IPS DF 19.7 (cell line): ENCODE data around the gene GIMD1.
"Not testable (repeated sequence)": the region's sequence is repeated elsewhere in the genome, so short reads cannot be mapped to it uniquely, and the experiment has no call there.

ENCODE experiments used
- DNase-seq: peaks from one replicate; pipeline ENCODE4 v3.0.0-alpha.2; 2013; ENCODE audit warnings: low read depth, low spot score

Gene GIMD1

DNA sequence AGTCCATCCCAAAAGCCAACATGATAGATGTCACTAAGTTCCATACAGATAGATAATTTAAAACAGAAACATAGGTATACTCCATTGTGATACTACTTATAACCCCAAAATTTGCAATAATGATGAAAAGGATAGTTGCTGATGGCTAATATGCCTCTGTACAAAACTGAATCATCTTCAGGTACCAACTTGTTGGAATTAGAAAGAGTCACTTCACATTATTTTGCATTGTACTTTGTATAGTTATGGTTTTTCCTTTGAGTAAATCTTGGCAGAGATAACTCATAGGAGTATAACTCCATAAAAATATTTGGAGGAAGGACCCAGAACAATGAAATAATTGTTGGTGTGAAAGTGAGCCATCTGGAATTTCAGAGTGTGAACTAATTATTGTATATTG, 17.6 kb downstream of the GIMD1 start:
- no peak for DNase-seq

DNA sequence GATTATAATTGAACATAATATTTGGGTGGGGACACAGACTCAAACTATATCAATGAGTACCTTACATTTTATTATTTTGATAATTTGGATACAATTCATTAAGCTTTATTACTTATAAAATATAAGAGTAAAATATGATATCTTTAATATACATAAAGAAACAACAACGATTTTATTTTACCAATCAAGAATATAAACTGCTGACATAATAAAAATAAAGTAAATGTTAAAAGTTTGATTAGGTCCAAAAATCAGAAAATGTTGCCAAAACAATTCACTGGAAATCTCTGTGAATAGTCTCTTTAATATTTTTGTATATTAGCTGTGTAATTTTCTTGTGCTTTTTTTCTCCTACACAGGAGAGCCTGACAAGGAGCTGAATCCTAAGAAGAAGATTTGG, 21.4 kb downstream of the GIMD1 start:
- no peak for DNase-seq

DNA sequence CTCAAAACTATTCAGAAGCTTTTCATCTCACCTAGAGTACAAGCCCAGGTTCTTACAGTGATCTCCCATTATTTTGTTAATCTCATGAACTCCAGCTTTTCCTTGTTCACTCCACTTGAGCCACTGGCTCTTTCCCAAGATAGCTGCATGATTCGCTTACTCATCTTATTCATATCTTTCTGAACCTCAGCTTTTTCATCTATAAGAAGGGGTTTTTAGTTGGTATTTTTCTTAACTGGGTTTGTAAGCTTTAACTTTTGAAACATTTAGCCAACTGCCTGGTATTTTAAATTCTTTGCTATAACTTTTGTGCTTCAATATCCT, 24.0 kb downstream of the GIMD1 start:
- no peak for DNase-seq

DNA sequence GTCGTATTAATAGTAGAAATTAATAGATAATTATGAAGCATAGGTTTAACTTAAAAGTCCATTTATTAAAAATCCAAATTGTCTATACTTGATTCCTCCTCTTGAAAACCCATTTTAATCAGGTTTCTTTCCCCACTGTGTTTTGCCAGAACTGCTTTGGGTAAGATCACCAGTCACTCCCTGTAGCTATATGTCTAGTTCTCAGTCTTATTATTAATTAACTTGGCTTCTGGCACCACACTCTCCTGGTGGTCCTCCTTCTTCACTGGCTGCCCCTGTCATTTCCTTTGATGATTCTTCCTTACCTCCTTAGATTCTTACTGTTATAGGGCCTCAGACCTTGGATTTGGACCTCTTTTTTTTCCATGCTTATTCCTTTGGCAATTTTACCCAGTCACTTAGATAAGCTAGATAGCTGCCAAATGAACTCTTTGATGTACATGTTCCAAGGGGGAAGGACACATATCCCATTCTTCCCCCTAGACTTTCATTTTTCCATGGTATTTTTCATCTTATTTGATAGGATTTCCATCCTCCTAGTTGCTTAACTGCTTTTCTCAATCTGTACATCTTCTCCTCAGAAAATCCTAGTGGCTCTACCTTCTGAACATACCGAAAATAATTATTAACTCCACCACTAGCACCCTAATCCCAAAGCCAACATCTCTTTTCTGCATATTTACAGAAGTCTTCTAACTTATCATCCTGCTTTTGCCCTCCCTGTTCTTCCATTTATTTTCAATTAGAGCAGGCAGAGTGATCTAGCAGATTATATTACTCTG, 24.5 kb downstream of the GIMD1 start:
- DNase-seq, result no peak

DNA sequence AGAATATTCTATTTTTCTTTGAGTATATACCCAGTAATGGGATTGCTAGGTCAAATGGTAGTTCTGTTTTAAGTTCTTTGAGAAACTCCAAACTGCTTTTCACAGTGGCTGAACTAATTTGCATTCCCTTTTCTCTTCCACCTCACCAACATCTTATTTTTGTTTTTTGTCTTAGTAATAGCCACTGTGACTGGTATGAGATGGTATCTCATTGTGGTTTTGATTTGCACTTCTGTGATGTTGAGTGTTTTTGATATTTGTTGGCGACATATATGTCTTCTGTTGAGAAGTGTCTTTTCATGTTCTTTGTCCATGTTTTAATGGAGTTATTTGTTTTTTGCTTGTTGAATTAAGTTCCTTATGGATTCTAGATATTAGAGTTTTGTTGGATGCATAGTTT, 27.8 kb downstream of the GIMD1 start:
- DNase-seq, result no peak

DNA sequence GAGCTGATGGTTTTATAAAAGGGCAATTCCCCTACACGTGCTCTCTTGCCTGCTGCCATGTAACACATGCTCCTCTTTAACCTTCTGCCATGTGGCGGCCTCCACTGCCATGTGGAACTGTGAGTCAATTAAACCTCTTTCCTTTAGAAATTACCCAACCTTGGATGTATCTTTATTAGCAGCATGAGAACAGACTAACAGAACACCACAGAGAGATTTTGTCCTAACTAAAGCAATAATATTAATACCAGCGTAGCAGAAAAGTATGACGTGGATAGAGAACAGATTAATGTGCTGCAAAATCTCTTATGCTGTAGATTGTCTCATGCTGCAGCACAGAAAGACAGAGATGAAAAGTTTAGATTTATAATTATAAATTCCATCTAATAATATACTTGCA, 29.1 kb downstream of the GIMD1 start:
- DNase-seq, result no peak

DNA sequence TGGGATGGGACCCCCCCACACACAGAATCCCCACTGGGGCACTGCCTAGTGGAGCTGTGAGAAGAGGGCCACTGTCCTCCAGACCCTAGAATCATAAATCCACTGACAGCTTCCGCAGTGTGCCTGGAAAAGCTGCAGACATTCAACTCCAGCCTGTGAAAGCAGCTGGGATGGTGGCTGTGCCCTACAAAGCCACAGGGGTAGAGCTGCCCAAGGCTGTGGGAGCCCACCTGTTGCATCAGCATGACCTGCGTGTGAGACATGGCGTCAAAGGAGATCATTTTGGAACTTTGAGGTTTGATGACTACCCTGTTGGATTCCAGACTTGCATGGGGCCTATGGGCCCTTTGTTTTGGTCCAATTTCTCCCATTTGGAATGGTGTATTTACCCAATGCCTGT, 29.9 kb downstream of the GIMD1 start:
- DNase-seq, result no peak

DNA sequence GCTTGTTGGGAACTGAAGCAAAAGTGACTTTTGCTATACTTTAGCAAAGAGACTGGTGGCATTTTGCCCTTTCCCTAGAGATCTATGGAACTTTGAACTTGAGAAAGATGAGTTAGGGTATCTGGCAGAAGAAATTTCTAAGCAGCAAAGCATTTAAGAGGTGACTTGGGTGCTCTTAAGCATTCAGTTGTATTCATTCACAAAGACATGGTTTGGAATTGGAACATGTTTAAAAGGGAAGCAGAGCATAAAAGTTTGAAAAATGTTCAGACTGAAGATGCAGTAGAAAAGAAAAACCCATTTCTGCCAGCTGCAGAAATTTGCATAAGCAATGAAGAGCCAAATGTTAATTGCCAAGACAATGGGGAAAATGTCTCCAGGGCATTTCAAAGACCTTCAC, 30.7 kb downstream of the GIMD1 start:
- DNase-seq, result no peak

DNA sequence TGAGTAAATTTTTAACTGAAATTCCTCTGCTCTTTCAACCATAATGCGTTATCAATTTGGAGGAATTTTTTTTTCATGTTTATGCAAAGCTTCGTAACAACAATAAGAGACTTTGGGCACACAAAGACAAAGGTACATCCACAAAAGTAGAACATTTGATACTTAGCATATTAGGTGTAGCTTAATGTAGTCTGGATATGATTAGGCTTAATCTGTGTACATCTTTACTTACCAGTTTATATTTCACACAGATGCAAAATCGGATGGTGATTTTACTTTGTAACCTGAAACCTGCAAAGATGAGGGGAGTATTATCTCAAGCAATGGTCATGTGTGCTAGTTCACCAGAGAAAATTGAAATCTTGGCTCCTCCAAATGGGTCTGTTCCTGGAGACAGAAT, 32.0 kb downstream of the GIMD1 start:
- DNase-seq, result no peak

DNA sequence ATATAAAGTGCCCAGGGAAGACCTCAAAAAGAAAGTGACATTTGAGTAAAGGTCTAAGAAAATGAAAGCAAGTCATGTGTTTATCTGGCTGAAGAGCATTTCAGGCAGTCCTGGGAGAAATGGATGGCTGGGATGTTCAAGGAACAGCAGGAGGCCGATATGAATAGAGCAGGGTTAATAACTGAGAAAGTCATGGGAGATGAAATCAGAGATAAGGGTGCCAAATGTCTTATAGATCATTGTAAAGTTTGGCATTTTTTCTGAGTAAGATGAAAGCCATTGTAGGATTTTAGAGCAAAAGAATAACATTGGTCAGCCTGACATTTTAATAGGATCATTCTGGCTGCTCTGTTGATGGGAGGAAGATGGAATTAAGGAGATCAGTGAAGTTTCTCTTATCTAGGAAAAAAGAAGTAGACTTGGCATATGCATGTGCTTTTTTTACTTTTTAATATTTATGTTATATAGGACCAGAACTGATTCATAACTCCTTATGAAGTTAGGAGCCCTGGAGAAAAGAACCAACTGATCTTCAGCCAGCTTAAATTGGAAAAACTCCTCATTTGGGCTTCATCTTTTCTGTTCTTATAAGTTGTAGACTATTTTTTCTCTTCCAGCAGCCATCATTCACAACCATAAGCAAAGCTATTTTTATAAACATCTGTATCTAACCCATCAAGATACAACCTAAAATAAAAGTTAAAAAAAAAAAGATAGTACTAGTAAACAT, 33.7 kb downstream of the GIMD1 start:
- DNase-seq, result no peak

DNA sequence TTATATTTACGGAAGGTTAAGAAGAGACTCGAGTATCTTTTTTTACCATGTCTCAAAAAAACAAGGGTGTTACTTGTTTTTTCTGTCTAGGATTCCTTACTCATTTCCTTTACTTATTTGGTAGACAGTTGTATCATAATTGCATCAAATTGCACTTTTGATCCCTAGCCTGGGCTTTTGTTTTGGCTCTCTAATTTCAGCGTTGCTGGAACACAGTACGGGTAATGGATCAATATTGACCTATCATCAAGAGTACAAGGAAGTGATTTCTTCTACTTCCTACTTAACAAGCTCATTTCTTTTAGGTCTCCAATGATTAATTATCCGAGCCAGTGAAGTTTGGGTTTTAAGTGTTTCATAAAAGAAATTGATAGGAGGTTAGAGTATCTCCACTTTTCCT, 35.4 kb downstream of the GIMD1 start:
- no peak for DNase-seq

DNA sequence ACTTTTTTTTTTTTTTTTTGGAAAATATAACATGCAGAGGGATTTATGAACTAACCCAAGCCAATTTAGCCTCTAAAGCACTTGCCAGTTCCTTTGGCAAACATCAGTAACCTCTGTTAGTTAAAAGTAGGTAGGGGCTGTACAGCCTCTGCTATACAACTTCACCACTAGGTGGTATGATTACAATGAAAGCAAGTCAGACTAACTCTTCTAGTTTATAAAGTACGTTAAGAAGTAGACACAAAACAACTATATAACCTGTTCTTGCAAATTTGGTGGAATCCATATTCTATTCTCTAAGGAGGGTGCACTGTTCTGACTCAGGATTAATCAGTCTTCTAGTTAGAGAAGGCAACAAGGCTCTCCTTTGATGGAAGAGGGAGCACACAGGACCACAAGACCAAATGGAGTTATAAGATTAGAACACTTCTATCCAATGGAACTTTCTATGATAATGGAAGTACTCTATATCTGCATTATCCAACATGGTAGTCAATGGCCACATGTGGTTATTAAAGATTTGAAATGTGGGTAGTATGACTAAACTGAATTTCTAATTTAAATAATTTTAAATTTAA, 39.4 kb downstream of the GIMD1 start:
- DNase-seq, result no peak

DNA sequence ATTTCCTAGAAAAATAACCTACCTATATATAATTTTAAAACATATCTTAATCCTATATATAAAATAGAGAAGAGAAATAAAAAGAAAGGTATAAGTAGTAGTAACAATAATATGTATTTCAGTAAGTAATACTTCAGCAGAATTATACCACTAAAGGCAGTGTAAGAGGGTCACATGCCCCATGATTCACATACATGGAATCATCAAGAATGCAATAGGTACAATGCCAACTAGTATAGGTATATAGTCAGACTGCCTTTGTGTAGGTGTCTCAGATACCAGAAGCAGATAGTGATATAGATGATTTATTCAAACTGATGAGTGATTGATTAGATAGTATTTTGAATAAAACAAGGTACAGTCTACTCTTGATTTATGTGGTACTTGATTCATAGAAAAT, 42.8 kb downstream of the GIMD1 start:
- DNase-seq, result no peak

DNA sequence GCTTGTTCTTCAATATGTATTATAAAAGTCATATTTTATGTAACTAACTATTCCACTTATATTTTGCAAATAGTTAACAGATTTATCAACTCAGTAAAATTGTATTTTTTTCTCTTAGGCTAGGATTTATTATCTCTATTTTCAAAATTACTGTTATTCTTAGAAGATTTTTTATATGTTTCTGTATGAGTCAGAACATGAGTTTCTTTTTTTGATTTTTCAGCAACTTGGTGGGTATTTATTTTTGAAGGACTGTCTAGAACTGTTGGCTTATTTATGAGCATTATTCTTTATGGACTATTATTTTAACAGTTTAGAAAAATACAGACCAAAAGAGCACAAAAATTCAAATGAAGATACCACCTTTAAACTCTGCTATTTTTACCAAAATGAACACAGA, 45.5 kb downstream of the GIMD1 start:
- DNase-seq, result no peak

DNA sequence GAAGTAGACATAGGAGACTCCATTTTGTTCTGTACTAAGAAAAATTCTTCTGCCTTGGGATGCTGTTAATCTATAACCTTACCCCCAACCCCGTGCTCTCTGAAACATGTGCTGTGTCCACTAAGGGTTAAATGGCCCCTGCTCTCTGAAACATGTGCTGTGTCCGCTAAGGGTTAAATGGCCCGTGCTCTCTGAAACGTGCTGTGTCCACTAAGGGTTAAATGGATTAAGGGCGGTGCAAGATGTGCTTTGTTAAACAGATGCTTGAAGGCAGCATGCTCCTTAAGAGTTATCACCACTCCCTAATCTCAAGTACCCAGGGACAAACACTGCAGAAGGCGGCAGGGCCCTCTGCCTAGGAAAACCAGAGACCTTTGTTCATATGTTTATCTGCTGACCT, 46.8 kb downstream of the GIMD1 start:
- DNase-seq, result not testable (repeated sequence)

DNA sequence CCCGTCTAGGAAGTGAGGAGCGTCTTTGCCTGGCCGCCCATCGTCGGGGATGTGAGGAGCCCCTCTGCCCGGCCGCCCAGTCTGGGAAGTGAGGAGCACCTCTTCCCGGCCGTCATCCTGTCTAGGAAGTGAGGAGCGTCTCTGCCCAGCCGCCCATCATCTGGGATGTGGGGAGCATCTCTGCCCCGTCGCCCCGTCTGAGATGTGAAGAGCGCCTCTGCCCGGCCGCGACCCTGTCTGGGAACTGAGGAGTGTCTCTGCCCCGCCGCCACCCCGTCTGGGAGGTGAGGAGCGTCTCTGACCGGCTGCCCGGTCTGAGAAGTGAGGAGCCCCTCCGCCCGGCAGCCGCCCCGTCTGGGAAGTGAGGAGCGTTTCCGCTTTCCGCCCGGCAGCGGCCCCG, 47.4 kb downstream of the GIMD1 start:
- DNase-seq, result not testable (repeated sequence)

DNA sequence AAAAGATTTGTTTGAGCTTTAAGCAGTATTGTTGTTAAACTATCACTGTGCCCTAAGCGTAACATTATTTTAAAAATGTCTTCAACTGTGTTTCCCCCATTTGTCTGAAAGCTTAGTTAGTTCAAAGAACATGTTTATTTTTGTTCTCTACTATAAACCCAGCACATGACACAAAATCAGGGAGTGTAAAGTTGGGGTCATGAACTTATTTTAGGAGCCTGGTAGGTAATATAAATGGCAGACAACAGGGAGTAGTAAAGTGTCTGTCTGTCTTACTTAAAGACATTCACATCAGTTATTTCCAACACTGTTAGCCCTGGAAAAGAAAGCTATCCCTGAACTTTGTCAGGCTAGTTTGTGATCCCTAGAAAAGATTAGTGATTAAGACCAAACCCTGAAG, 48.3 kb downstream of the GIMD1 start:
- DNase-seq, result no peak

DNA sequence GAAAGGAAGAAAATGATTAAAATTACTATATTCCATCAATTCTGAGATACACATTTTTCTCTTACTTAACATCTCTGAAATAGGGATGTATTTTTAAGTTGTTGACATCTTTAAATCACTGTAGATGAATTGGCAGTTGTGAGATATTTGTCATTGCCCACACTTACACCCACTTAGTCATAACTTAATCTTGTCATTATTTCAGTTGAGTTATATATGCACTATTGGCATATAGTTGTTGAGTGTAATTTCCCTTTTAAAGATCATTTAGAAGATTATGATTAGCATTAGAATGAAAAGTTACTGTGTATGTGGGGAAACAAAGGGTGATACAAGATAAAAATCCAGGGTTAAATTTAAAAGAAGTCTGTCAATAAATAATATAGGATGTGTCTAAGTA, 50.1 kb downstream of the GIMD1 start:
- DNase-seq, result no peak

DNA sequence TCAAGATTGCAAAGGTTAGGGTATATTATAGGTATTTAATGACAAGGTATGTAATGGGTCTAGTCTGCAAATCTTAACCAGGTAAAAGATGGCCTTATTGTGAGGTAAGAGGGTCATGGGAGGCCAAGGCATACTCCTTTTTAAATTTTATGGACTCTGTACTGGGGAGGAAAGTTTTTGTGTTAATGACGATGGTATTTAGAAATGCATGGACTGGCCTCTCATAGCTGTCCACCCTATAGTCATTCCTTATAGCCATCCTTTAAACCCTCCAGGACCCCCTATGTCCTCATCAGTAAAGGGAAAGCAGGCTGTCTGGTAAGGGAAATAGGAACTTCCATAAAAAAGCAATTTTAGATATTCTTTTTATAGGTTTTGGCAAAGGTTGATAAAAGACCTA, 50.8 kb downstream of the GIMD1 start:
- no peak for DNase-seq

DNA sequence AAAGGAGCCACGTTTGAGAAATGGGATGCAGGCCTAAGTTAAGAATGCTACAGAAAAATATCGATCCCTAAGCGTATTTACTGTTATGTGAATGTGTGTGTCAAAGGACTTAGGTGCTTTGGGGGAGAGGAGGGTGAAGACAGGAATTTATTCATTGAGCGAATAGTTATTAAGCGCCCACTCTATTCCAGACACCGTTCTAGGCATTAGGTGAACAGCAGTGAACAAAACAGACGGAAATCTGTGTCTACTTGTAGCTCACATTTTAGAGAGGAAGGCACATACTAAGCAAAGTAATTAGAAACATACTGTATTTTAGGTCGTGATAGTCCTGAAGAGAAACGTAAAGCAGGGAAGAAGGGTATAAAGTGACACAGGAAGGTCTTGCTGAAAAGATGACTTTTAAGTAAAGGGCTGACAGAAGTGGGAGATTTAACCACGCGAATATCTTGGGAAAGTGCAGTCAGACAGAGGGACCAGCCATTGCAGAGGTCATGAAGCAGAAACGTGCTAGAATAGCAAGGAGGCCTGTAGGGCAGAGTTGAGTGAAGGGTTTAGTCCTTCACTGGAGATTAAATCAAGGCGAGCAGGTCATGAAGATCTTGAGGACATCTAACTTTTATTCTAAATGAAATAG, 51.7 kb downstream of the GIMD1 start:
- DNase-seq, result no peak

DNA sequence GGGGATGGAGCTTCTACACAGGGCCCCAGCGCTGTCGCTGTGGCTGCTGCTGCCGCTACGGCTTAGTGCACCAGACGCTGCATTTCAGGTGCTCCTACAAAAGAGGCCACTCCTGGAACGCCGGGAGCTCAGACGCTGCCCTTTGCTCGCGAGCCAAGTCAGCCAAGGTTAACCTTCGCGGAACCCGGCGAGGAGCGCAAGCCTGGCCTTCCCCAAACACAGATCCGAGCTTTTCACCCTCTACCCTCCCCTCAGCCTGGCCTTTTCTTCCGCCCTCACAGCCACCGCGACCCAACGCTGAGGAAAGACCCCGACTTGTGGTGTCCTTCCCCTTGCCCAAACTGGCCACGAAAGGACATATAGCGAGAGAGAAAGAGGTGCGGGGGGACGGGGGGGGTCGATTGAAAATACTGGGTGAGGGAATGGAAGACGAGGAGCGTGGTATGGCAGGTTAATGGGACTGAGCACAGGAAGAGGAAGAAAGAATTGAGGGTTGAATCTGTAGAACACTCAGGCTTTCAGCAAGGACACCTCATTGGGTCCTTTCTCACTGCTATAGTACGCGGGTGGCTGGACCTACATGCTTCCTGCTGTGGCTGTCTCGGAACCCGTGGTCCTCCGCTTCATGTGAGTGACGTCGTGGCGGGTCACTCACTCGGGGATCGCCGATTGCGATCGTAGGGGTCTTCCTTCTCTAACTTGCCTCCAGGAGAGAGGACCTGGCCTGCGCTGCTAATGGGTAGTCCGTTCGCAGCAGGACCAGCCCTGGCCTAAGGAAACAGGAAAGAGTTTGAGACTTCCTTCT, 52.4 kb downstream of the GIMD1 start, which contains the start of the genes AIMP1 and TBCK:
TSS of gene AIMP1 (plus strand) at position 583 of the 805 bp plus-strand sequence. CDS start 8,460 bp downstream, outside the sequence.
TSS of gene TBCK (minus strand) at position 242 of the 805 bp plus-strand sequence. CDS start 7,249 bp downstream, outside the sequence.
- DNase-seq, result peak; percentile 74
